Liver (tissue), 9 donors: ENCODE measurements around the gene SRPRB. TPM values are rescaled to one million over a fixed set of nuclear protein-coding genes. Genes with fewer than 3 reads are reported as not detected.

Experiments
- DNase-seq: peaks from one replicate; pipeline ENCODE4 v3.0.0-alpha.2; 2017; ENCODE audit warnings: low spot score
- H3K27ac ChIP-seq, 2 donors: one replicate each; pipeline ENCODE4 v1.7.0; 2013; ENCODE audit warnings: inconsistent platforms in 2 of 2, low read length in 2 of 2, control low read depth in 1 of 2, low read depth in 1 of 2, mild to moderate bottlenecking in 1 of 2
- H3K27me3 ChIP-seq, 4 donors: one replicate each; pipeline versions ENCODE4 v1.6.1 to v1.7.0; 2013; ENCODE audit warnings: low read length in 3 of 4, inconsistent platforms in 1 of 4, mild to moderate bottlenecking in 1 of 4, moderate library complexity in 1 of 4; ENCODE audit not compliant: control insufficient read depth in 4 of 4, insufficient read depth in 4 of 4
- H3K36me3 ChIP-seq, 4 donors: one replicate each; pipeline versions ENCODE4 v1.6.1 to v1.7.0; 2013; ENCODE audit warnings: low read length in 3 of 4, mild to moderate bottlenecking in 3 of 4, low read depth in 1 of 4, moderate library complexity in 1 of 4; ENCODE audit not compliant: control insufficient read depth in 4 of 4, insufficient read depth in 3 of 4
- H3K4me1 ChIP-seq, 4 donors: one replicate each; pipeline versions ENCODE4 v1.6.1 to v1.7.0; 2013; ENCODE audit warnings: low read length in 3 of 4, mild to moderate bottlenecking in 3 of 4, moderate library complexity in 1 of 4; ENCODE audit not compliant: control insufficient read depth in 4 of 4, insufficient read depth in 4 of 4
- H3K4me3 ChIP-seq, 3 donors: one replicate each; pipeline versions ENCODE4 v1.6.1 to v1.7.0; 2013; ENCODE audit warnings: low read length in 3 of 3, control low read depth in 1 of 3, low read depth in 1 of 3, mild to moderate bottlenecking in 1 of 3
- H3K9ac ChIP-seq, 2 donors: one replicate each; pipeline ENCODE4 v1.7.0; 2013; ENCODE audit warnings: low read length in 2 of 2, mild to moderate bottlenecking in 2 of 2, moderate library complexity in 2 of 2, control low read depth in 1 of 2, low read depth in 1 of 2
- H3K9me3 ChIP-seq, 4 donors: one replicate each; pipeline versions ENCODE4 v1.6.1 to v1.7.0; 2013; ENCODE audit warnings: low read length in 3 of 4; ENCODE audit not compliant: control insufficient read depth in 4 of 4
- ATF3 ChIP-seq: IDR thresholded peaks from 2 replicates; pipeline ENCODE4 v1.6.1; 2016; ENCODE audit warnings: antibody characterized with exemption
- EGR1 ChIP-seq, 2 donors: IDR thresholded peaks; 2 replicates each; pipeline ENCODE4 v1.6.1; 2016 to 2018; ENCODE audit warnings: antibody characterized with exemption in 2 of 2, low read depth in 2 of 2
- FOXA1 ChIP-seq: IDR thresholded peaks from 2 replicates; pipeline ENCODE4 v1.6.1; 2016; ENCODE audit warnings: antibody characterized with exemption
- FOXA2 ChIP-seq: IDR thresholded peaks from 2 replicates; pipeline ENCODE4 v1.6.1; 2016; ENCODE audit warnings: antibody characterized with exemption
- GABPA ChIP-seq, 2 donors: IDR thresholded peaks in 1 of 2; conservative IDR thresholded peaks in 1 of 2; 2 replicates each; pipeline ENCODE4 v1.6.1; 2016; ENCODE audit warnings: antibody characterized with exemption in 2 of 2, mild to moderate bottlenecking in 1 of 2, moderate library complexity in 1 of 2
- HNF4A ChIP-seq, 2 donors: conservative IDR thresholded peaks; 2 replicates each; pipeline ENCODE4 v1.6.1; 2016; ENCODE audit warnings: antibody characterized with exemption in 2 of 2, mild to moderate bottlenecking in 2 of 2
- JUND ChIP-seq, 2 donors: IDR thresholded peaks; 2 replicates each; pipeline ENCODE4 v1.6.1; 2016; ENCODE audit warnings: antibody characterized with exemption in 2 of 2
- RAD21 ChIP-seq, 2 donors: IDR thresholded peaks; 2 replicates each; pipeline ENCODE4 v1.6.1; 2016; ENCODE audit warnings: antibody characterized with exemption in 2 of 2, mild to moderate bottlenecking in 2 of 2
- REST ChIP-seq: IDR thresholded peaks from 2 replicates; pipeline ENCODE4 v1.6.1; 2016; ENCODE audit warnings: antibody characterized with exemption, mild to moderate bottlenecking
- RXRA ChIP-seq, 2 donors: IDR thresholded peaks; 2 replicates each; pipeline ENCODE4 v1.6.1; 2017 to 2018; ENCODE audit warnings: antibody characterized with exemption in 2 of 2, mild to moderate bottlenecking in 1 of 2
- SP1 ChIP-seq: IDR thresholded peaks from 2 replicates; pipeline ENCODE4 v1.6.1; 2018; ENCODE audit warnings: antibody characterized with exemption, mild to moderate bottlenecking
- TAF1 ChIP-seq: conservative IDR thresholded peaks from 2 replicates; pipeline ENCODE4 v1.6.1; 2016; ENCODE audit warnings: antibody characterized with exemption, mild to moderate bottlenecking
- YY1 ChIP-seq: IDR thresholded peaks from 2 replicates; pipeline ENCODE4 v1.6.1; 2016; ENCODE audit warnings: antibody characterized with exemption, mild to moderate bottlenecking
- WGBS: extraction: QIAGEN DNeasy Blood & Tissue Kit; methylation state at CpG from one replicate; pipeline ENCODE4 v1.1.7; 2013; 5-methylcytosine and 5-hydroxymethylcytosine counted together
- polyA plus RNA-seq, 2 donors: library from polyadenylated mRNA; stranded (reverse) in 1 of 2; unstranded in 1 of 2; fragments of 200-250 nt in 1 of 2; fragments of >200 nt in 1 of 2; fragmentation: Nextera tagmentation in 1 of 2; extraction: Ambion mirVana in 1 of 2; gene quantifications; one replicate each; pipeline versions ENCODE4 v1.2.1 to v1.2.3, GENCODE V29; 2013 to 2015
- total RNA-seq, 2 donors: library from RNA; depleted of rRNA; stranded (reverse); fragments of >200 nt; gene quantifications; one replicate each; pipeline ENCODE4 v1.2.3, GENCODE V29; 2014
- TF ChIP-seq, protein P1 (sequence below): IDR thresholded peaks from 2 replicates; pipeline ENCODE4 v1.6.1; 2016; ENCODE audit warnings: antibody characterized with exemption
- TF ChIP-seq, protein P2 (sequence below): fragments of 150-350 bp; IDR thresholded peaks from 2 replicates; pipeline ENCODE4 v1.5.1; 2017; ENCODE audit warnings: improper control_type of control experiment, low read depth, low read length; ENCODE audit not compliant: missing input control
- TF ChIP-seq, protein P3 (sequence below): IDR thresholded peaks from 2 replicates; pipeline ENCODE4 v1.6.1; 2016; ENCODE audit warnings: antibody characterized with exemption
- donor health status: healthy.
- donor health status: healthy.
- donor health status: healthy.
- donor health status: healthy.
- donor health status: healthy.

The SRPRB gene
- total and polyA plus RNA-seq, 4 donors: 34.7 to 97.6 (median 76.9) TPM

DNA sequence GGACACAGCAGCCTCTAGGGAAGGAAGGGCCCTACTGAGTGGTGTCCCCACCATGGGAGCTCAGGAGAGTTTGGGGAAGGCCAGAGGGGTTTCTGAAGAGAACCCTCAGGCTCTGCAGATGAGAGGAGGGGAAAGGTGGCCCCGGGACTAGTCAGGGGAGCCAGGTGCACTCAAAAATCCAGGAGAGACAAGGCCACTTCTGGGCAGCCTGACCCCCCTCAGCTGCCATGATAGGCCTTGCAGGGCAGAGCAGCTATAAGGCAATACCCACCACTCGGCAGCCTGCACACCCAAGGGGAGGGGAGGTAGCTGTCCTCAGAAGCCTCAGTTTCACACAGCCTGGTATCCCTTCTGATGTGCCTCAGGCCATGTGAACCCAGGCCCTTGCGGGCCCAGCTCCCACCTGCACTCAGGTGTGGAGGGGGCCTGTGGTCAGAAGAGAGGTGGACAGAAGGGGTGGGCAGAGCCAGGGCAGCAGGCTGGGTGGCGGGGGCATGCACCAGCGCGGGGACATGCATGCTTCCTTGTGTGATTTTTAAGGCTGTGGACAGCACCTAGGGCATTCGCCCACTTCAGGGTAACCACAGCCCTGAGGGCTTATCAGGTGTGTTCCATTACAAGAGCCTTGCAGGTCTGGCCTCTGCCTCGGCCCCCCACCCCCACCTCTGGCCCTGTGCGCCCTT is 34.6 kb downstream of the SRPRB start:
- Histone ChIP-seq H3K4me1 (no peaks in the 10 kb centered on the region), H3K9me3 (peaks cover 0 to 1% (median under 1%) of the 10 kb centered on the region in 4 donors), H3K27me3 (no peaks in the 10 kb centered on the region), H3K9ac (no peak overlapping the region), H3K27ac (no peak overlapping the region), H3K4me3 (no peak overlapping the region), H3K36me3 (no peaks in the 10 kb centered on the region)
- DNase-seq: no peak
- 94% methylated on average over 9 of the region's 9 CpGs for WGBS
- no peak for TF ChIP-seq RAD21 (IDR thresholded peaks at IDR 0.05)
- TF ChIP-seq ATF3: no peak
- no peak for TF ChIP-seq JUND (IDR thresholded peaks at IDR 0.05)
- TF ChIP-seq FOXA2: no peak

DNA sequence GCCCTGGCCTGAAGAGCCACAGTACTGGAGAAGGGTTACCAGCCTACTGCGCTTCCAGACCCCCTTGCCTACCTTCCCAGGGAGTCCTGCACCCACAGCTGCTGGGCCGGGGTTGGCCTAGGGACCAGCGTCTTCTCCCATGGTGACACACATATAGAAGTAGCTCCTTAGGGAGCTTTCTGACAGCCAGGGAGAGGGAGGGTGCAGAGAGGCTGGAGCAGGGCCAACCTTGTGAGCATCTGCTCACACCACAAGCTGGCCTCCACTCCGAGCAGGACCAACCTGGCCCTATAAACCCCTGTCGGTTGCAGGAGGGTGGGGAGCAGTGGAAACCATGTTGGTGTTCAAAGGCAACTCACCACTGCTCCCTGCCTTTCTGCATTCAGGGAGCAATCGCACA is 35.2 kb downstream of the SRPRB start:
- Histone ChIP-seq H3K4me1 (no peaks in the 10 kb centered on the region), H3K27ac (no peak overlapping the region), H3K4me3 (no peak overlapping the region), H3K9ac (no peak overlapping the region), H3K27me3 (no peaks in the 10 kb centered on the region), H3K9me3 (peaks cover 0 to 2% (median 1%) of the 10 kb centered on the region in 4 donors), H3K36me3 (no peaks in the 10 kb centered on the region)
- TF ChIP-seq REST: no peak
- TF ChIP-seq, protein P1, sequence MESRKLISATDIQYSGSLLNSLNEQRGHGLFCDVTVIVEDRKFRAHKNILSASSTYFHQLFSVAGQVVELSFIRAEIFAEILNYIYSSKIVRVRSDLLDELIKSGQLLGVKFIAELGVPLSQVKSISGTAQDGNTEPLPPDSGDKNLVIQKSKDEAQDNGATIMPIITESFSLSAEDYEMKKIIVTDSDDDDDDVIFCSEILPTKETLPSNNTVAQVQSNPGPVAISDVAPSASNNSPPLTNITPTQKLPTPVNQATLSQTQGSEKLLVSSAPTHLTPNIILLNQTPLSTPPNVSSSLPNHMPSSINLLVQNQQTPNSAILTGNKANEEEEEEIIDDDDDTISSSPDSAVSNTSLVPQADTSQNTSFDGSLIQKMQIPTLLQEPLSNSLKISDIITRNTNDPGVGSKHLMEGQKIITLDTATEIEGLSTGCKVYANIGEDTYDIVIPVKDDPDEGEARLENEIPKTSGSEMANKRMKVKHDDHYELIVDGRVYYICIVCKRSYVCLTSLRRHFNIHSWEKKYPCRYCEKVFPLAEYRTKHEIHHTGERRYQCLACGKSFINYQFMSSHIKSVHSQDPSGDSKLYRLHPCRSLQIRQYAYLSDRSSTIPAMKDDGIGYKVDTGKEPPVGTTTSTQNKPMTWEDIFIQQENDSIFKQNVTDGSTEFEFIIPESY: no peak
- TF ChIP-seq FOXA1: no peak
- TF ChIP-seq YY1: no peak
- TF ChIP-seq EGR1 (IDR thresholded peaks at IDR 0.05; ENCODE audit: low read depth in 2 of 2): no peak
- no peak for TF ChIP-seq RAD21 (IDR thresholded peaks at IDR 0.05)
- TF ChIP-seq ATF3: no peak
- no peak for TF ChIP-seq GABPA (IDR thresholded peaks at IDR 0.05 in 1 of 2, conservative IDR thresholded peaks at IDR 0.05 in 1 of 2)
- TF ChIP-seq SP1: no peak
- no peak for TF ChIP-seq TAF1
- TF ChIP-seq HNF4A (conservative IDR thresholded peaks at IDR 0.05): no peak
- TF ChIP-seq, protein P2, sequence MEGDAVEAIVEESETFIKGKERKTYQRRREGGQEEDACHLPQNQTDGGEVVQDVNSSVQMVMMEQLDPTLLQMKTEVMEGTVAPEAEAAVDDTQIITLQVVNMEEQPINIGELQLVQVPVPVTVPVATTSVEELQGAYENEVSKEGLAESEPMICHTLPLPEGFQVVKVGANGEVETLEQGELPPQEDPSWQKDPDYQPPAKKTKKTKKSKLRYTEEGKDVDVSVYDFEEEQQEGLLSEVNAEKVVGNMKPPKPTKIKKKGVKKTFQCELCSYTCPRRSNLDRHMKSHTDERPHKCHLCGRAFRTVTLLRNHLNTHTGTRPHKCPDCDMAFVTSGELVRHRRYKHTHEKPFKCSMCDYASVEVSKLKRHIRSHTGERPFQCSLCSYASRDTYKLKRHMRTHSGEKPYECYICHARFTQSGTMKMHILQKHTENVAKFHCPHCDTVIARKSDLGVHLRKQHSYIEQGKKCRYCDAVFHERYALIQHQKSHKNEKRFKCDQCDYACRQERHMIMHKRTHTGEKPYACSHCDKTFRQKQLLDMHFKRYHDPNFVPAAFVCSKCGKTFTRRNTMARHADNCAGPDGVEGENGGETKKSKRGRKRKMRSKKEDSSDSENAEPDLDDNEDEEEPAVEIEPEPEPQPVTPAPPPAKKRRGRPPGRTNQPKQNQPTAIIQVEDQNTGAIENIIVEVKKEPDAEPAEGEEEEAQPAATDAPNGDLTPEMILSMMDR: no peak
- TF ChIP-seq RXRA (IDR thresholded peaks at IDR 0.05): no peak
- no peak for TF ChIP-seq JUND (IDR thresholded peaks at IDR 0.05)
- TF ChIP-seq, protein P3, sequence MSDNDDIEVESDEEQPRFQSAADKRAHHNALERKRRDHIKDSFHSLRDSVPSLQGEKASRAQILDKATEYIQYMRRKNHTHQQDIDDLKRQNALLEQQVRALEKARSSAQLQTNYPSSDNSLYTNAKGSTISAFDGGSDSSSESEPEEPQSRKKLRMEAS: no peak
- TF ChIP-seq FOXA2: no peak
- 90% methylated on average over 6 of the region's 6 CpGs for WGBS
- no peak for DNase-seq
